DMS53 treated with DMSO at 0.1 percent for 48 hours (cell line): ENCODE measurements around the gene DEPDC5.

Experiments used
- DNase-seq: peaks from one replicate; lab custom pipeline; 2025; ENCODE audit not compliant: unreplicated experiment; lab: John Stamatoyannopoulos, UW

Gene DEPDC5

DNA sequence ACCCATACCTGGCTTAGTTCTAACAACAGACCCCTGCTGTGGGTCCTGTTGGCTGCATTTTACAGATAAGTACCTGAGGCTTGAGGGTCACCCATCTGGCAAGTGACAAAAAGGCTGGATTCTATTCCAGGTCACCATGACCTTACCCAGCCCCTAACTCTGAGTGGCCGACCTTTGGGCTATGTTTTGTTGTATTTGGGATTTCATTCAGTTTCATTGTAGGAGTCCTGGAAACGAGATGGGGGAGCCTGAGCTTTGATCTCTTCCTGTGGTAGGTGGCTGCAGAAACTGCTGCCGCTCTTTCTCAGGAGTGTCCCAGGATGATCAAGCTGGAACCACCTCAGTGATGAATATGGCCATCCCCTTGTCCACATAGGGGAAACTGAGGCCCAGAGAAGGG is 165.9 kb downstream of the DEPDC5 start:
- no peak for DNase-seq

DNA sequence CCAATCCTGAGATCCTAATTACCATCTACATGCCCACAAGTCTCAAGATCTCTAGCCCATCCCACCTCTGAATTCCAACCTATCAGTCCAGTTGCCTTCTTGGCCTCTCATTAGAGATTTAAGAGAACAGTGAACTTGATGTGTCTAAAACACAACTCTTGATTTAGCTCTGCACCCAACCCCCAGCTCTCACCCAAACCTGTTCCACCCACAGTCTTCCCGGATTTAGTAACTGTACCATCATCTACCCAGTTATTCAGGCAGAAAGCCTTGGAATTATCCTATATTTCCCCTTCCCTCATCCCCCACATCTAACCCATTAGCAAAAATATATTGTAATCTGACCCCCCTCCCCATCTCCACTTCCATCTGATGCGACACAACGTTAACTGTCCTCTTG is 166.5 kb downstream of the DEPDC5 start:
- no peak for DNase-seq

DNA sequence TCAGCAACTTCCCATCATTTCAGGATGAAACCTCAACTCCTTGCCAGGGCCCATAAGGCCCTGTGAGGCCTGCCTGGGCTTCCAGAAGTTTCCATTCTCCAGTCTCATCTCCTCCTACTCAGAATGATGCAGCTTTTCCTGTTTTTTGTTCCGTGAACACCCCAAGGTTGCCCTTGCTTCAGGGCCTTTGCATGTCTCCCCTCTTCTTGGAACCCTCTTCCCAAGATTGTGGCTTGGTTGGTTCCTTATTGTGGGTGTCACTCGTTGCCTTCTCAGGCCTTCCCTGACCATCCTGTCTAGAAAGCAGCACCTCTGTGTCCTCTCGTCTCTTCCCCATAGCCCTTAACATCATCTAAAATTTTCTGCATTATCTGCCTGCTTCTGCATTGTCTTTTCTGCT is 167.3 kb downstream of the DEPDC5 start:
- DNase-seq, result no peak

DNA sequence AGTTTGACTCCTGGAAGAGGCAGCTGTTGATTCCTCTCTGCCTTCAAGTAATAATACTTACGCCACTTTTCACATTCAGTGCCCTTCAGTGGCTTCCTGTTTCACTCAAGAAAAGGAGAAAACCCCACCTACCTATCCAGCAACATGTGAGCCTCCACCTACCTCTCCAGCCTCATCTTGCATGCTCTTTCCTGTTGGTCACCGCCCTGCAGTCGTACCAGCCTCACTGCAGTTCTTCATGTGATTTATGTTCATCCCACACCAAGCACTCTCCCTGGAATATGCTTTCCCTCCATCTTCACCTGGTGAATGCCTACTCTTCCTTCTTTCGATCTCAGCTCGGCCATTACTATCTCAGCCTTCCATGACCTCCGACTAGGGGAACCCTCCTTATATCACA is 168.7 kb downstream of the DEPDC5 start:
- DNase-seq, result no peak

DNA sequence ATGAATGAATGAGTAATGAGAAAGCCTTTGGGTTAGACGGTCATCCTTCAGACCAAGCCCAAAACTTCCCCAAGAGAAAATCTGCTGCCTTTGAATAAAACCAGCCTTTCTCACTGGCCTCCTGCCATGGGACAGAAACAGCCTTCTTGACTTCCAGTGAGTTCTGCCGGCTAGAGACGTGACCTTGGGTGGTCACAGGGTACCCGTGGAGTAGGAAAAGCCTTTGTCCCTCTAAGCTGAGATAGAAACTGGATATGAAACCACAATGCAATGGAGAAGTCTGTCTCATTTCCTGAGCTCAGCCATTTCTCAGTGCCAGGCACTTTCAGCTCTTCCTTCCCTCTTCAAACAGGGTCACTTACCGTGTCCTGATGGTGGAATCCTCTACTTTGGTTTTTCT is 169.3 kb downstream of the DEPDC5 start:
- no peak for DNase-seq

DNA sequence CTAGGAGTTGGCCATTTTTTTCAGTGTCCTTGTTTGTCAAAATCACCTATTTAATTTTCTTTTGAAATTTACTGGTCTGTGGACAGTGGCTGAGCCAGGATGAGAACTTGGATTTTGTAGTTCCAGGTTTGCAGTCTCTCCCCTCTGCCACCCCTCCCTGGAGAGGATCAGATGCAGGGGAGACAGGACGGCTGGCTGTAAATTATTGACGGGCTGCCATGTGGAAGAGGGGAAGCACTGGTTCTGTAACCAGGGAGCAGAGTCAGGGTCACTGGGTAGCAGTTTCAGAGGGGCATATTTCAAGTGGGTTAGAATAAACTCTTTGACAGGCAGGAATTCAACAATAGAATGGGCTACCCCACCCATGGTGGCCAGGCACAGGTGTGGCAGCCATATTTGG is 169.9 kb downstream of the DEPDC5 start:
- no peak for DNase-seq

DNA sequence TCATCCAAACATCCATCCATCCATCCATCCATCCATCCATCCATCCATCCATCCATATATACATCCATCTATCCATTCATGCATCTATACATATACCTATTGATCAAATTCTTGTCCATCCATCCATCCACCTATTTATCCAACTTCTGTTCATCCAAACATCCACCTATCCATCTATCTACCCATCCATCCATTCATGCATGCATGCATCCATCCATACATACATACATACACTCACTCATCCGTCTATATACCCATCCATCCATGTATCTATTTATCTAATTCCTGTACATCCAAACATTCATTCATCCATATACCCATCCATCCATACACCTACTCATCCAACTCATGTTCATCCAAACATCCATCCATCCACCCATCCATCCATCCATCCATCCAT is 171.2 kb downstream of the DEPDC5 start:
- DNase-seq, result no peak

DNA sequence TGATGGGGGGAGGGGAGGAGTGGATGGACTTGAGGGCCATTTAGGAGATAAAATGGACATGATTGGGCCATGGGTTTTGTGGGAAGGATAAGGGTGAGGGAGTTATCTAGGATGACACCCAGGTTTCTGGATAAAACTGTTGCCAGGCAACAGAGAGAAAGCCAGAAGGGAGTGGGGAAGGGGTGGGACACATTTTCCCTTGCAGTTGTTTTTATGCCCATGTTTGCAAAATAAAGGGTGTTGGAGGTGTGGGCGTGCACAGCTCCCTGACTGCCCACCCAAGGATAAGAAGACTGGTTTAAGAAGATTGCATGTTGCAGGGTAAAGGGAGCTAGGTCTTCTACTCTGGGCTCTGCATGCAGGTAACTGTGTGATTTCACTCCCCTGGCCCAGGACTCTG is 172.2 kb downstream of the DEPDC5 start:
- DNase-seq, result no peak

DNA sequence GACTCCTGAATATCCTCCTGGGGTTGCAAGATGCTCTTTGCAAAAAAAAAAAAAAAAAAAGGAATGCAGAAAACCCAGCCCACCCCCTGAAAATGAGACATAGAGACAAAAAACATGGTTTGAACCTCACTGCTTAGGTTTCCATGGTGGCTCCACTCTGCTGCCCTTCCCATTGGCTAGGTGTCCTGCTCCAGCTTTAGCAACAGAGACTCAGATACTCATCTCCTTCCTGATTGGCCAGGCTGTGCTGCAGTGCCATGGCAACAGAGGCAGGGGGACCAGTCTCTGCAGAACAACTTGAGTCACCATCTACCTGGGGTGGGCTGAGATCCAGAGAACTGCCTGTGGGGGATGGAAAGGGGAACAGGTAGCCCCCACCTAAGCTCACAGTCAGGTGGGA is 173.2 kb downstream of the DEPDC5 start:
- no peak for DNase-seq

DNA sequence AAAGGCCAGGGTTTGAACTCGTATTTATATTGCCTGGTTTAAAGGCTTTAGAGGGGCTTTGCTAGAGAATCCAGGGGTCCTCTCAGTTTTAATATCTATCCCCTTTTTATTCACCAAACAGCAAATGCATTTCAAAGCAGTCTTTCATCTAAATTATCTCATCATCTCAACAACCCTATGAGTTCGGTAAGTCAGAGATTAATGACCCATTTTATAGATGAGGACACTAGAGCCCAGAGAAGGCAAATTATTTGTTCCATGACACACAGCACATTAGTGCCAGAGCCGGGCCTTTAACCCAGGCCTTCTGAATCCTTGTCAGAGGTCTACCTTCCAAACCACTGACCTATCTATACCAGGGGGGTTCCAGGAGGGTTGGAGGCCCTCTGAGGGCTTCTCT is 173.7 kb downstream of the DEPDC5 start:
- DNase-seq, result no peak

DNA sequence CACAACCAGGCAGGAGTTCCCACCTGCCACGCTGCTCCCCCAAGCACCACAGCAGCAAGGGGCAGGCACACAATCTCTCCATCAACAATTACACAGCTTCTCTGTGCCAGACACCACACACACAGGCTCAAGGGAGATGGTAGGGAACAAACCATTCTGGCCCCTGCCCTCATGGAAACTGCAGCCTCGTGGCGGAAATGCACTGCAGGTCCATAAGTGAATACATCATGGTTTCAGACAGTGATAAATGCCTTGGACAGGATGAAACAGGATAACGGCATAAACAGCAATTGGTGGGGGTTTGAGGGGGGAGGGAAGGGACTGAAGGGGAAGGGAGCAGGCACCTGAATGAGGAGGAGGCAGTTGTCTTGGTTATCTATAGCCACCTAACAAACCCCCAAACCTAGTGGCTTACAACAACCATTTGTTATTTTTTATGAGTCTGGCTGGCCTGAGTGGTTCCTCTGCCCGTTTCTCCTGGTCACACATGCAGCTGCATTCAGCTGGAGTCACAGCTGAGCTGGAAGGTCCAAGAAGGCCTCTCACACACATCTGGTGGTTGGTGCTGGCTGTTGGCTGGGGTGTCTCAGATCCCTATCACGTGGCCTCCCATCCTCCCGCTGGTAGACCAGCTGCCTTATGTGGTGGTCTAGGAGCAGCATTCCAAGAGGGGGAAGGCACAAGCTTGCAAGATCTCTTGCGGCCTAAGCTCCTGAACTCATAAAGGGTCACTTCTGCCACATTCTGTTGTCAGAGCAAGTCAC is 175.5 kb downstream of the DEPDC5 start:
- DNase-seq, result no peak

DNA sequence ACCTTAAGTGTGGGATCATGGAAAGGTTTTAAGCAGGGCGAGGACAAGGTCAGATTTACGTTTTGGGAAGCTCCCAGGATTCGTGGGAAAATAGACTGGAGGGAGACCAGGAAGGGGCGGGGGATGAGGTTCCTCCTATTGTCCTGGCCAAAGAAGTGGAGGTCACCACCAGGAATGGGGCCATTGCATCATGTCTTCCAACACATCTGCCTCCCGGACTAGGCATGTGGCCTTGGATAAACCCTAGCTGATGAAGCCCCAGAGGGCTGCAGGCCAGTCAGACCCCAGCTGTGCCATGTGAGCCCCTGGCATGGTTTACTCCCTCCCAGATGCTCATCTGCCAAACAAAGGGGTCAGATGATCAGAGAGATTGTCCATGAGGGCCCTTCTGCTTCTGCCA is 179.0 kb downstream of the DEPDC5 start:
- DNase-seq, result no peak

DNA sequence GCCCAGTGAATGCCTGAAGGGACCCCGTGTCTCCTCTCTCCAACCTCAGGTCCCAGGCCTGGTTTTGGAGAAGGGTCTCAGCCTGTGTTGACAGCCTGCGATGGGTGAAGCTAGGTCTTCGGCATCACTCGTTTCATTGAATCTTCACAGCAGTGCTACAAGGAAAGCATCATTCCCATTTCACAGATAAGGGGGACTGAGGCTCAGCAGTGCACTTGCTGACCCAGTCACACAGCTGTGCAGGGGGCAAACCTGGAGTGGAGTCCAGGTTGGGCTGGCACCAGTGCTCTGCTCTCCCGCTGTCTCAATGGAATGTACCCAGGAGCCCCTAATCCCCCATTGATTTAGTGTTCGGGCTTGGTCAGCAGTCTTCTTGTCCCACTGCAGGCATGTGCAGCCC is 179.6 kb downstream of the DEPDC5 start:
- DNase-seq, result no peak

DNA sequence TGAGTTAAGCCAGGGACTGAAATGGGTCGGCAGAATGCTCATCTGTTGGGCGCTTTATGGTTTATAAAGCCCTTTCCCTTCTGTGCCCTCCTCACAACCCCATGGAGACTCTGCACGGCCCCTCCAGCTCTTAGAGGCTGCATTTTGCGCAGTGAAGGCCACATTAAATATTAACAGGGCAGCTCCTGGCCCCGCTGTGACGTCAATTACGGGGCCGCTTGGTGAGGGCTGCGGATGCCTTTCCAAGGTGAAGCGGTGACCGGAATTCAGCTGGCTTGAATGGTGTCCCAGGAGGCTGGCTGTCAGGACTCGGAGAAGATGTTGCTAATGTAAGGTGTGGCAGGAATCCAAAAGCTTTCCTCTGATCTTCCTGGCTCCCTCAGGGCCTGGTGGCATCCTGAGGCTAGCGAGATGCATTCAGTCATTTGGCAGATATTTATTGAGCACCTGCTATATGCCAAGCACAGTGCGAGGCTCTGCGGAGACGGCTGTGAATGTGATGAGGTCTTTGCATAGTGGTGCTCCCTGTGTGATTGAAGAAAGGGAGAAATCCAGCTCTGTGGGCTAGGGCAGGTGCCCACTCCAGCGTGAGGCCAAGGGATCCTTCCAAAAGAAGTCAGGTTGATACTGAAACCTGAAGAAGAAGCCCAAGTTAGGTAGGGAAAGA is 180.1 kb downstream of the DEPDC5 start:
- no peak for DNase-seq

DNA sequence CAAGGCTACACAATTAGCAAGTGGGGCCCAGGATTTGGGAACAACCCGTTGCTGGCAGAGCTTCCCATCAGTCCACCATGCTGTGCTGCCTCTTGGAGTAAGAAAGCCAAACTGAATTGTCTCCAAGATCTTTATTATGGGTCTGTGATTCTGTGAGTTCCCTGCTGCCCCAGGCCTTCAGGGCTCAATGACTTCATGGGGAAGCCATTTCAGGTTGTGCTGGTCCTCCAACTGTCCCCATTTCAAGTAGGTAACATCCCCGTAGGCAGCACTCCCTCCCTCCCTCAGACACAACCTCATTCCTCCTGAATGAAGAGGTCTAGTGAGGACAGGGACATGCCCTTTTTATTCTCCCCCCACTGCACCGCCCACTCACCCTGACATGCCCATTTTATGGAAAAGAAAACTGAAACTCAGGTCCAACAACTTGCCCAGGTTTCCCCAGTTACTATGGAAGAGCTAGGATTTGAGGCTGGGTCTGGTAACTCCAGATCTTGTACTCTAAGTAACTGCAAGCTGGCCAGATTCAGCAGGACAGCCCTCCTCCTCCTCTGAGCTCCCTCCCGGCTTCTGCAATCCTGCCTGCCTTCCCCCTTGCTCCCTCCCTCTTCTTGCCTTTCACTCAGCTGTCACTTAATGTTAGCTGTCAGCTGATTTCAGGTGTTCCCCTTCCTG is 182.3 kb downstream of the DEPDC5 start:
- DNase-seq, result no peak

DNA sequence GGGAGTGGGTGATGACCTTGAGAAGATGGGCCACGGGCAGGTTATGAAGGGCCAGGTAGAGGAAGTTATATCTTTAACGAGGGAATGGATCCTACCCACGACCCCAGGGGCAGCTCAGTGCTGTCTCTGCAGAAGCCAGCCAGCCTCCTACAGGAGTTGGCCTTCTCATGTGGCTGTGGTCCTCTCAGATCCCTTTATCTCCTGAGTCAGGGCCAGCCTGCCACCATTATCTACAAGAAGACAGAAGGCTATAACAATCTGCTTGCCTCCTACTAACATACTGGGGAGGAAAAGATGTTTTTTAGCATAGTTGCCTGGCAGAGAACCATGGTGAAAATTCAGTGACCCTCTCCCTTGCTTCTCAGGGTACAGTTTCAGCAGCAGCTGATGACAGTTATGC is 183.5 kb downstream of the DEPDC5 start:
- DNase-seq, result no peak

DNA sequence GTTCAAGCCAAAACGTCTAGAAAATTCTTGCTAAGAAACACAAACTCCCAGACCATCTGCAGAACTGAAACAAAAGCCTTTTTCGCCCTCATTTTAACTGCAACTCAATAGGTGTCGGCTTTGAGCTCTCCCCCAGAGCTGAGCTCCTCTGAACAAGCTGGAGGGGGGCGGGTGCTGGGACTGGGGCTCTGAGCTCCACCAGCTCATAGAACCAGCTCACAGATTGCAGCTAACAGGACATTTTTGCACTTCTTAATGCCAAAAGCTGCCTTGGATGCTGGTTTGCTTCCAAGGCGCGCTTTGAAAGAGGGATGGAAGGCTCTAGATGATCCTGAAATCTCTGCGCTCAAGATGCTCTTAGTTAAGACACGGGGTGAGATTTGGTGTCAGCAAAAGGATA is 184.5 kb downstream of the DEPDC5 start:
- DNase-seq, result no peak

DNA sequence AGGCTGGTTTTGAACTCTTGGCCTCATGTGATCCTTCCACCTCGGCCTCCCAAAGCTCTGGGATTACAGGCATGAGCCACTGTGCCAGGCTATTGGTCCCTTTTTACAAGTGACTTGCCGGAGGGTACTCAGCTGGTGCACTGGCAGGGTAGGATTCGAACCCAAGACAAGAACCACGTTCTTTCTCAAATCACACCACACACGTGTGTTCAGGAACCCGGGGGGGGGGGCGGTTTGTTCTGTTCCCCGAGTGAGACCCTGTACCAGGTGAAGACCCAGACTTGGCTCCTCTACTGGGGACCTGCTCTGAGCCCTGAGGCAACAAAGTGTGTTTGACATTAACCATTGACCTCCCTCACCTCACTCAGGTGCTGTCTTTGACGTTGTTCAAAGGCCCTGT is 186.7 kb downstream of the DEPDC5 start:
- DNase-seq, result no peak

DNA sequence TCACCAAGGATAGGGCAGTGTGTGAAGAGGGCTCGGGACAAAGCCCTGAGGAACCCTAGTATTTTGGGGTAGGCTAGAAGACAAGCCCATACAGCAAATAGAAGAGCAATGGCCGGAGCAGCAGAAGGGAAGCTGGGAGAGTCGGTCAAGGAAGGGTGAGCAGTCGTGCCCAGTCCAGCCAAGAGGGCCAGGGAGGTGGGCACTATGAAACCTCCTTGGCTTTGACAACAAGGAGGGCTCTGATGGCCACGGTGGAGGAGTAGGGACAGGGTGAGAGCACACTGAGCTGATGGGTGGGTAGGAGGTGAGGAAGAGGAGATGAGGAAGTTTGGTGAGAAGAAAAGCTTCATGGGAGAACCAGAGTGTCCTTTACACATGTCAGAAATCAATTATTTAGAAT is 188.3 kb downstream of the DEPDC5 start:
- no peak for DNase-seq

DNA sequence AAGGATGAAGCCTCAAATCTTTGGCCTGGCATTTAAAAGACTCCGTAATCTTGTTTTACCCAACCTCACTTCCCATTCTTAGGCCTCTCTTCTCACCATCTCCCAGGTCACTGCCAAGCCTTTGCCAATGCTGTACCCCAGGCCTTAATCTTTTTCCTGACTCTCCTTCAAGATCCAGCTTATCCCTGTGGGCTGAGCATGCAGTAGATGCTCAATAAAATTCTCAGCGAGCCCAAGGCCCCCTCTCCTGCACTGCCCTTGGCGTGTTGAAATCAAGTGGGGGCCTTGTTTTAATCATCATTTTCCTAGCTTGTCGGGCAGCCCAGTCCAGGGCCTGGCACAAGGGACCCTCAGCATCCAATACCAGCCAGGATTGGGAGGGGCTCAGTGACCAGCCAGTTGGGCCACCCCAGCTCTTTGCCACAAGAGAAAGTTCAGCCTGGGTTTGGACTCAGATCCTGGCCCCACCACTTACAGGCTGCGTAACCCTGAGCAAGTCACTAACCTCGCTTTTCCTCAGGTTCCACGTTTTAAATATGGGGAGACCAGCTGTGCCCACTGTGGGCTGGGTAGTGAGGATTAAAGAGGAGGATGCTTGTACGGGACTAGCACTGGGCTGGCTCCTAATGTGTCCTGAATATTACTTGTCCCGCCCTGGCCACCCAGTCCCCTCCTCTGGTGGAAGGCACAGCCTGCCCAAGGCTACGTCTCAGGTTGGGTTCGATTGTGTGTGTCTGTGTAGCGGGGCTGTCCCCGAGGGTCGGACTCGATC is 189.6 kb downstream of the DEPDC5 start:
- no peak for DNase-seq

DNA sequence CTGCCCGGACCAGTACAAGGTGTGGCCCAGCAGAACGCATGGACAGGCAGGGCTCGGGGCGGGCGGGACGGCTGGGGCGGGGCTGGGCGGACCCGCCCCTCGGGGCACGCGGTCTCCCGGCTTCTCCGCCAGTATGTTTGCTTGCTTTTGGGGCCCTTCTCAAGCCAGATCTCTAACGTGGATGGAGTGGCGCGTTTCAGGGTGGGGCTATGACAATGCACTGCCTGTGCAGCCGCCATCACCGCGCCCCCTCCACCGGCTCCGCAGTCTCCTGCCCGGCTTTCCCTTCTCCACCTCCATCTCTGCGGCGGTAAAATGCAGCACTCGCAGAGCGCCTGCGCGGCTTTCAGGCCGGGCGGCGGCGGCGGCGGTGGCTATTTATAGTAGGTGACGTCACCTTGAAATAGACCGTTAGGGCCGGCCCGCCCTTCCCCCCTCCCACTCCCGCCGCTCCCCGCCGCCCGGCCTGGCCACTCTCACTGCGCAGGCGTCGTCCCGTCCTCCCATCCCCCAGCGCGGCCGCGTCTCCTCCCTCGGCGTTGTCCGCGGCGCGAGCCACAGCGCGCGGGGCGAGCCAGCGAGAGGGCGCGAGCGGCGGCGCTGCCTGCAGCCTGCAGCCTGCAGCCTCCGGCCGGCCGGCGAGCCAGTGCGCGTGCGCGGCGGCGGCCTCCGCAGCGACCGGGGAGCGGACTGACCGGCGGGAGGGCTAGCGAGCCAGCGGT is 190.3 kb downstream of the DEPDC5 start, which contains the start of gene YWHAH:
Gene YWHAH (plus strand): TSS at position 558 of the 722 bp plus-strand sequence. CDS start 199 bp downstream, outside the sequence.
- DNase-seq, result peak; percentile 23
